Stimulated activated CD4-positive, alpha-beta T cell treated with anti-CD3 and anti-CD28 coated beads, Interleukin-1b, Interleukin-23, amount 100 ng/mL, for 24 hours (primary cell): ENCODE data around the gene PLD1.
"Not testable (repeated sequence)": the region's sequence is repeated elsewhere in the genome, so short reads cannot be mapped to it uniquely, and the experiment has no call there.

Experiments
- DNase-seq, 4 experiments: peaks; one replicate each; pipeline ENCODE4 v3.0.0-alpha.2; 2020; ENCODE audit warnings: low read depth in 4 of 4, low spot score in 1 of 4

The PLD1 gene

GRCh38 chr3:171626799-171627198 lies 183.5 kb downstream of the PLD1 start:
- not testable (repeated sequence) for DNase-seq

GRCh38 chr3:171622126-171622525 lies 188.2 kb downstream of the PLD1 start:
- DNase-seq: no peak

- no peak for DNase-seq
These were observed 189.4 kb downstream of the PLD1 start for GRCh38 chr3:171620825-171621434.

- no peak for DNase-seq
These were observed 193.5 kb downstream of the PLD1 start for GRCh38 chr3:171616798-171617197.

GRCh38 chr3:171615686-171616085 lies 194.6 kb downstream of the PLD1 start:
- DNase-seq: no peak

GRCh38 chr3:171615281-171615680 lies 195.0 kb downstream of the PLD1 start:
- DNase-seq: no peak

- DNase-seq: no peak
These were observed 195.9 kb downstream of the PLD1 start for GRCh38 chr3:171614318-171614921.

GRCh38 chr3:171607452-171607851 lies 202.8 kb downstream of the PLD1 start:
- DNase-seq: no peak

GRCh38 chr3:171606151-171606751 lies 204.0 kb downstream of the PLD1 start:
- no peak for DNase-seq

- DNase-seq: no peak
These were observed 205.9 kb downstream of the PLD1 start for GRCh38 chr3:171604370-171604769.

- DNase-seq: no peak
These were observed 208.2 kb downstream of the PLD1 start for GRCh38 chr3:171602072-171602471.

GRCh38 chr3:171600030-171600429 lies 210.3 kb downstream of the PLD1 start:
- no peak for DNase-seq

GRCh38 chr3:171598990-171599389 lies 211.3 kb downstream of the PLD1 start:
- no peak for DNase-seq

GRCh38 chr3:171592786-171593185 lies 217.5 kb downstream of the PLD1 start:
- DNase-seq: no peak

GRCh38 chr3:171591070-171591469 lies 219.2 kb downstream of the PLD1 start:
- no peak for DNase-seq

- DNase-seq: no peak
These were observed 224.0 kb downstream of the PLD1 start for GRCh38 chr3:171586274-171586673.

GRCh38 chr3:171585039-171585438 lies 225.2 kb downstream of the PLD1 start:
- DNase-seq: no peak

GRCh38 chr3:171584100-171584499 lies 226.2 kb downstream of the PLD1 start:
- no peak for DNase-seq

GRCh38 chr3:171574556-171575240 lies 235.6 kb downstream of the PLD1 start:
- no peak for DNase-seq

GRCh38 chr3:171569571-171570132 lies 240.6 kb downstream of the PLD1 start:
- DNase-seq: no peak

- no peak for DNase-seq
These were observed 241.5 kb downstream of the PLD1 start for GRCh38 chr3:171568766-171569165.
